Fibroblast of upper back skin (primary cell): ENCODE measurements around the gene PDSS2.
"Not testable (repeated sequence)": the region's sequence is repeated elsewhere in the genome, so short reads cannot be mapped to it uniquely, and the experiment has no call there.

Experiments used
- DNase-seq: peaks from one replicate; pipeline ENCODE4 v3.0.0-alpha.2; 2013

Gene PDSS2

DNA sequence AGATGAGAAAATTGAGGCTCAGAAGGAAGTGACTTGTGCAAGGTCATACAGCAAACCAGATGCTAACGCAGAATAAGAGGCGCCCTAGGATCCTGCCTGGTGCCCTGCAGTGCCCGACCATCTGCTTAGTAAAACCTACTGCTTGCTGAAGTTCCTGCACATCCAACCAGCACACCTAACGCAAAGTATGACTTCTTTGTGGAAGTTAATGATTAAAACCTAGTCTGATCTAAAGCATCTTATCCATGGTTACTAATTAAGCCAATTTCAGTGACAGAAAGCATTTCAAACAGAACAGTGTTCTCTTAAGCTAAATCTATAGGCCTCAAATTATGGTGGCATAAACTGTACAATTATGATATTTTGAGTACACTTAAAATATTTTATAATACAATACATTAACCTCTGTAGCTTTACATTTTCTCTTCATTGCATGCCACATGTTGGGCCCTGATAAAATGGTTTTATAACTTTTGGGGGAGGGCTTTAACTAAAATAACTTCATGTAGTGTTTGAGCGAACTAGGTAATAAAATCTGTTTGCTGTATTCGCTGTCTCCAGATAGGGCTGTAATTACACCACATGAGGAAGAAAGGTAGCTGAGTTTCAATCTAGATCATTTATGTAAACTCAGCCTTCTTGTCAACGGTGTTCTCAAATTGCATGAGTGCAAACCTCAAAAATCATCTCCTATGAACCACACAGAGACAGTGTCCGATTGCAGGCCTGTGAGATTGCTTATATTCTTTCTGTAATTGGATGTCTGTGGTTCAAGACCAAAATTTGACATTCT lies 306.5 kb downstream of the PDSS2 start:
- DNase-seq, result peak; percentile 24

DNA sequence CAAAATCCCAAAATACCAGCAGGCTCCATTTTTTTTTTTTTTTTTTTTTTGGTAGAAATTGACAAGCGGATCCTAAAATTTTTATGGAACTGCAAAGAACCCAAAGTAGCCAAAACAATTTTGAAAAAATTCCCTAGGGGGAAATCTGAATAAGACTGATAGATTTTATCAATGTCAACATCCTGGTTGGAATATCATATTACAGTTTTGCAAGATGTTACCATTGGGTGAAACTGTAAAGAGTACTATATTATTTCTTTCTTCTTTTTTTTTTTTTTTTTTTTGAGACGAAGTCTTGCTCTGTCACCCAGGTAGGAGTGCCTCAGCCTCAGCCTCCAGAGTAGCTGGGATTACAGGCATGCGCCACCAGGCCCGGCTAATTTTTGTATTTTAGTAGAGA lies 314.7 kb downstream of the PDSS2 start:
- DNase-seq, result no peak

DNA sequence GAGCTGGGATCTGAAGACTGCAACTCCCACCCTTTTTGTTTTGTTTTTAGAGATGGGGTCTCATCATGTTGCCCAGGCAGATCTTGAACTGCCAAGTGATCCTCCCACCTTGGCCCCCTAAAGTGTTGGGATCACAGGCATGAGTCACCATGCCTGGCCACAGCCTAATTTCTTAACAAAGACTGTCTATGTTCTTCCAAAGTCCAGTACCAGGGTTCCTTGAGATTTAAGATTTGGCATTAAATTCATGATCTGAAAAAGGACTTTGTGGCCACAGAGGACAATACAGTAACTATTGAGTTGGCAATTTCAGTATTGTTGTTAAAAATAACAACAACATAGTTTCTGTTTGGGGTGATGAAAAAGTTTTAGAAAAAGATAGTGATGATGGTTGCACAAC lies 315.4 kb downstream of the PDSS2 start:
- no peak for DNase-seq

DNA sequence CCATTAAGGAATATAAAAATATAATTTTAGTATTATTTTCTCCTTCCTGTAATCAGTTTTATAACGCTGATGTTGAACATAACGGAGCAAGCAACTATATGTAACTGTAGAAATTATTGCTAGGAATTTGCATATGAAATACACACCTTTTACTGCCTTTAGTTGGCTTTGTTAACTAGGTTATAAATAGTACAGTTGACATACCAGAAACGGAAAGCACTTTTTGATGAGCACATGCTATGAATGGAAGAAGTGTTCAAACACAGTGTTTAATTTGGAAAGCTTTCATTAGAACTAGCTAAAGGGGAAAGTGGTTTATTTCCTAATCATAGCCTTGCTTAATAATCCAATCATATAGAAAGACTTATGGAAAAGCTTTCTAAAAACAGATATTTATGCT lies 318.8 kb downstream of the PDSS2 start:
- no peak for DNase-seq

DNA sequence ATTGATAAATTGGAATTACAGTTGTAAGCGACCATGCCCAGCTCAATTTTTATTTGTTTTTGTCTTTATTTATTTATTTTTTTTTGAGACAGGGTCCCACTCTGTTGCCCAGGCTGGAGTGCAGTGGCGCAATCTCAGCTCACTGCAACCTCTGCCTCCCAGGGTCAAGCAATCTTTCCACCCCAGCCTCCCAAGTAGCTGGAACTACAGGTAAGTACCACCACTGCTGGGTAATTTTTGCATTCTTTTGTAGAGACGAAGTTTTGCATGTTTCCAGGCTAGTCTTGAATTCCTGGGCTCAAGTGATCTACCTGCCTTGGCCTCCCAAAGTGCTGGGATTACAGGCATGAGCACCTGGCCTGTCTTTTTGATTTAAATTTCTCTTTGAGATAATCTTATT lies 323.0 kb downstream of the PDSS2 start:
- not testable (repeated sequence) for DNase-seq

DNA sequence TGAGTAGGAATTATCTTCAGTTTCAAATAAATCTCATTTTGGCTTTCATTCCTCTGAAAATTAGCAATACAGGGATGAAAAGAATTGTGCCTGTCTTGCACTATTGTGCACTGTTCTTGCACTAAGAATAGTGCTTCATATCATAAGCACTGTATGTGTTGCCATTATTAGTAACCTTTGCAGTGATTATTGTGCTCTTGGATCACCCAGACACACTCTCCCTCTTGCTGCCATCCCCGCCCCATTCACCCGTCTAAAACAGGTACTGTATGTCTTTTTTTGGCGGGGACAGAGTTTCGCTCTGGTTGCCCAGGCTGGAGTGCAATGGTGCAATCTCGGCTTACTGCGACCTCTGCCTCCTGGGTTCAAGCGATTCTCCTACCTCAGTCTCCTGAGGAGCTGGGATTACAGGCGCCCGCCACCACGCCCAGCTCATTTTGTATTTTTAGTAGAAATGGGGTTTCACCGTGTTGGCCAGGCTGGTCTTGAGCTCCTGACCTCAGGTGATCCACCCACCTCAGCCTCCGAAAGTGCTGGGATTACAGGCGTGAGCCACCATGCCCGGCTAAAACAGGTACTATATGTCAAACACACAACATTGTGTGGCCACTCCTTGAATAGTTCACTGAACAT lies 324.2 kb downstream of the PDSS2 start:
- not testable (repeated sequence) for DNase-seq

DNA sequence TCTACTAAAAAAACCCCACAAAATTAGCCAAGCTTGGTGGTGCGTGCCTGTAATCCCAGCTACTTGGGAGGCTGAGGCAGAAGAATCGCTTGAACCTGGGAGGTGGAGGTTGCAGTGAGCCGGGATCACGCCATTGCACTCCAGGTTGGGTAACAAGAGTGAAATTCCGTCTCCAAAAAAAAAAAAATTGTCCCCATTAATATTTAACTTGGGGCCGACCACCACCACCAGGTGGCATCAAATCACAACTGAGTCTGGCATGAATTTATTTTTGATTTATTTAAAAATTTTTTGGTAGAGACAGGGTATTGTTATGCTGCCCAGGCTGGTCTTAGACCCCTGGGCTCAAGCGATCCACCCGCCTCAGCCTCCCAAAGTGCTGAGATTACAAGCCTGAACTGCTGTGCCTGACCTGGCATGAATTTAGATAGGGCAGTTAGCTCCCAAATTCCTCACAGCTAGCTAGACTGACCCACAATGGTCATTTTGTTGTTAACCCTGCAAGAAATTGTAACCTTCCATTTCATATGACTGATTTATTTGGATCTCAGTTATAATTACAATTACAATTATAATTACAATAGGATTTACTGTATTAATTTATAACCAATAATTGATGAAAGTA lies 326.9 kb downstream of the PDSS2 start:
- DNase-seq, result peak; percentile 36

DNA sequence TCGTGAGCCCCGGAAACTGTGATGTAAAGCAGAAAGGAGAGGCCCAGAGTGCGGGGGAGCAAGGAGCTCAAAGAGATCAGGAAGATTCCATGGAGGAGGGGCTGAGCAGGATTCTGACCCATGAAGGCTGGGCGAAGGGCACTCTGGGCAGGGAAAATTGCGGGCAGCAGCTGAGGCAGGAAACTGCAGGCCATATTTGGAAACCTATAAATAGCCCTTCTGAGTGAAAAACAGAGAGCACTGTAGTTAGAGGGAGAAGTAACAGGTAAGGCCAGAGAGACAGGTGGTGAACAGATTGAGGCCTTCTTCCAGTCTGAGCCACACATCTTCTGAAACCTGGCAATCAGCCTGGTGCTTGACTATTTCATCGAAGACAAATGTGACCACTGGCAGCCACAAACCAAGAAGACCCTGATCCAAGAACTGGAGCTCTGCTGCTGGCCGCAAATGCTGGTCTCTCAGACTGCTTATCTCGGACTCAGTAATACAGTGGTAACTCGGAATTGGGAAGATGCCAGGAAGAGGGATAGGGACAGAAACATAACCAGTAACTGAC lies 329.9 kb downstream of the PDSS2 start:
- peak; percentile 22 for DNase-seq

DNA sequence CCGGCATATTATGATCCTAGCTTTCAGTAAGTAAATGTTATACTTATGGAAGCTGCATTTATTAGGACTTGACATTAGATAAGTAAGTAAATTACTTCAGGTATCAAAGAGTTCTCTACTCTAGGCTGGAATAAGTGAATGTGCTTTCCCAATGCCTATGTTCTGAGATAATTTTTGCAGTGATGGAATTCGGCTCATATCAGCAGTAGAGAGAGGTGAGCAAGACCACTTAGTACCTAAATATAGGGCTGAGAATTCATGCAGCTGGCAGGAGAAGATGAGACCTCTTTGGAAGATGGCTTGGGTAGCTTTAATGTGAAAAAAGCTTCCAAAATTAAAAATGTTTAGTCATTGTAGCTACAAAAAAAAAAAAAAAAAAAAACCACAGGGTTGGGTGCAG lies 330.8 kb downstream of the PDSS2 start:
- peak; percentile 15 for DNase-seq

DNA sequence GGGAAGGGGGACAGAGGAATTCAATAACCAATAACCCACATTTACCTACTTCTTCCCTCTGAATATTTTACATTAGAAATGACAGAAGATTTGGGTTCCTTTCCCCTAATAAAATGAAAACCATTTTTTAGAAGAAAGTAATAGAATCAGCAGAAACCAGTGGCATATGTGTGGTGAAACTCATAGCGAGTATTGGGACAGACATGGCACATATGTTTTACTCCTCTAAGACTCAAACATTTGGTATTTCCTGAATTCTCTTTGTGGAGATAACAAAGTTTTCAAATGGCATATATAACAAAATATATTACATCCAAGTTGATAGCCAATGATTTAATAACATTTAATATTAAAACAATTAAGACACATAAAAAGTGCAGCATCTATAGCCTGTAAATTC lies 331.2 kb downstream of the PDSS2 start:
- DNase-seq, result peak; percentile 58

DNA sequence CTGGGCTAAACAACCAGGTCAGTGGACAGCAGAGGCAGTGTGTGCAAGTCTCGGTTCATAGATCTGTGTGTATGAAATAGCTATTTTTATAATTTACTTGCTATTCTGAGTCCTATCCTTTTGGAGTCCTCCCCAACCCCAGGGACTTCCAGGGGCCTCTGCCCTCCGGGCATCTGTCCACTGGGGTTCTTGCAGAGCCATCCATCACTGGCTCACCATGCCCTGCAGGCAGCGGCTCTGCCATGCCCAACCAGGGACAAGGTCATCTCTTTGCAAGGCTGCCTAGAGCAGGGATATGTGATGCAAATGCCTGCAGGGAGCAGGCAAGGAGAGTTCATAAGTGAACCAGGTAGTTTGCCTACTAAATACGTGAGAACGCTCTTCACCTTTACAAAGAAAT lies 333.6 kb downstream of the PDSS2 start:
- DNase-seq, result no peak

DNA sequence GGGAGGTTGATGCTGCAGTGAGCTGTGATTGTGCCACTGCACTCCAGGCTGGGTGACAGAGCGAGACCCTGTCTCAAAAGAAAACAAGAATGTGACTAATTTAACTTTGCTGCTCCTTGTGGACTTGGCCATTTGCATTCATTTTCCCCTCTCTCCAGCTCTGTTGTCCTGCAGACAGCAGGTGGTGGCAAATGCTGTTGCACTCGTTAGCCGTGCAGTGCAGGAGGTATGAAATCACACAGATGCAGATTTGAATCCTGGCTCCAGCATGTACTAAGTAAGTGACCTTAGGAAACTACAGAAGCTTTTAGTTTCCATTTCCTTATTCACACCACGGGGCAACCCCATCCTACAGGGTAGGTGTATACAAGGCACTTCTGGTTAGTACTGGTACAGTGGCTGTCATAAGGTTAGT lies 334.4 kb downstream of the PDSS2 start:
- DNase-seq, result no peak

DNA sequence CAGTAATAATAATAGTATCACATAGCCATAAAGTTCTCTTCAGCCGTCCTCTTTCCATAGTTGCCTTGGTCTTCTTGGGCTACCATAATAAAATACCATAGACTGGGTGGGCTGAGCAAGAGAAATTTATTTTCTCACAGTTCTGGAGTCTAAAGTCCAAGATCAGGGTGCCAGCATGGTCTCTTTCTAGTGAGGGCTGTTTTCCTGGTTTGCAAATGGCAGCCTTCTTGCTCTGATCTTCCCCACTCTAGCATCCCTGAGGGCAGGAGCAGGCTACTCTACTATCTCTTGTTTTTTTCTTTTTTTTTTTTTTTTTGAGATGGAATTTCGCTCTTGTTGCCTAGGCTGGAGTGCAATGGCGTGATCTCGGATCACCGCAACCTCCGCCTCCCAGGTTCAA lies 335.9 kb downstream of the PDSS2 start:
- no peak for DNase-seq

DNA sequence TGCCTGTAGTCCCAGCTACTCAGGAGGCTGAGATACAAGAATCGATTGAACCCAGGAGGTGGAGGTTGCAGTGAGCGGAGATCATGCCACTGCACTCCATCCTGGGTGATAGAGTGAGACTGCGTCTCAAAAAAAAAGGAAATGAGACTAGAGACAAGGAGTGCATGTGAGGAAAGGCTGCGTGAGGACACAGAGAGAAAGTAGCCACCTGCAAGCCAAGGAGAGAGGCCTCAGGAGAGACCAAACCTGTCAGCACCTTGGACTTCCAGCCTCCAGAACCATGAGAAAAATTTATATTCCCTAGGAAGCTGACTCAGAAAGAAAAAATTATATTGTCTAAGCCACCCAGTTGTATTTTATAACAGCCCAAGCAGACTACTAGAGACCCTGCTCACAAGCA lies 336.6 kb downstream of the PDSS2 start:
- DNase-seq, result peak; percentile 40

DNA sequence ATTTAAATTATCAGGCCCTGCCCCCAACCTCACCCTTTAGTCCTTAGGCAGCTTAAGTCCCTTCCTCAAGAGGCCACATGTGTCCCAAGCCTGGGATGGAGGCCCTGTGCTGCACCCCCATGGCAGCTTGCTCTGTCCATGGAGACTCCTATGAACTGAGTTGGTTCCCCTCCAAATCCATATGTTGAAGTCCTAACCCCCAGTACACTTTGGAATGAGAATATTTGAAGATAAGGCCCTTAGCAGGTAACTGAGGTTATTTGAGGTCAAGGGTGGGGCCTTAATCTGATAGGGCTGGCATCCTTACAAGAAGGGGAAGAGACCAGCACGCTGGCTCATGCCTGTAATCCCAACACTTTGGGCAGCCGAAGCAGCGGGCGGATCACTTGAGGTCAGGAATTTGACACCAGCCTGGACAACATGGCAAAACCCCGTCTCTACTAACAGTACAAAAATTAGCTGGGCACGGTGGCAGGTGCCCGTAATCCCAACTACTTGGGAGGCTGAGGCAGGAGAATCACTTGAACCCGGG lies 337.3 kb downstream of the PDSS2 start:
- DNase-seq, result no peak

DNA sequence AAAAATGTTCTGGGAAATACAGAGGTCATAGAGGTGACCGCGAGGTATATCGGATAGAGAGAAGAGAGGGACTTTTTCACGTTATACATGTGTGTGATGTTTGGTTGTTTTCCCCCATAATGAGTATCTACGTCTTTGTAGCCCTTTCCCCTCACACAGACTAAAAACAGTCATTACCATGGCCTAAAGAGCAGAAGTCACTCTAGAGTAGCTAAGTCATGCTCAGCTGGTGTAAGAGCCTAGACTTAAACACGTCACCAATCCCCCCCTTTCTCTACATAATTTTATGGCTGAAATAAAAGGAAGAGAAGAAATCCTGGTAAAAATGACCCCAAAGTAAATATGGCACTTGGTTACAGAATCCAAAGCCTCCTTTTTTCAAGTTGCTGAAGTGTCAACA lies 338.1 kb downstream of the PDSS2 start:
- no peak for DNase-seq

DNA sequence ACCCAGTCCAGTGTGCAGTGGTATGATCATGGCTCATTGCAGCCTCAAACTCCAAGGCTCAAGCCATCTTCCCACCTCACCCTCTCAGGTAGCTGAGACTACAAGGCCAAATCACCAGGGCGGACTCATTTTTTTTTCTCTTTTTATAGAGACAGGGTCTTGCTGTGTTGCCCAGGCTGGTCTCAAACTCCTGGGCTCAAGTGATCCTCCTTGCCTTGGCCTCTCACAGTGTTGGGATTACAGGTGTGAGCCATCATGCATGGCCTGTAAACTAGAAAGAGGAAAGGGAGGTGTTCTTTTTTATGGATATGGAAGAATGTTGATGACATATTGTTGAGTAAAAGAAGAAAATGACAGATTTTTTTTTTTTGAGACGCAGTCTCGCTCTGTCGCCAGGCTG lies 339.0 kb downstream of the PDSS2 start:
- no peak for DNase-seq

DNA sequence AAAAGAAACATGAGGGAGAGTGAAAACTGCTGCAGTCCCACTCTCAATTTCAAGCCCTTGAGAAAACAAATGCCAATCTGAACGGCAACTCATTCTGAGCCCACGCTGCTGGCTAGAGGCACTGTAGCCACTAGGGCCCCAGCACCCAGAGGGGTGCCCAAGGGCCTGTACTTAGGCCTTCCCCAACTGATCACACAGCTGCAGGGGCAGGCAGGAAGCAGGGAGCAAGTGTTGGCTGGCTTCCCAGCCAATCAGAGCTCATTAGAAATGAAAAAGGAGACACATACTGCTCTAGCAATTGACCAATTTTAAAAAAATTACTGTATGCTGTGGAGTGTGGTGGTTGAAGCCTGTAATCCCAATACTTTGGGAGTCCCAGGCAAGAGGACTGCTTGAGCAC lies 340.4 kb downstream of the PDSS2 start:
- peak; percentile 24 for DNase-seq

DNA sequence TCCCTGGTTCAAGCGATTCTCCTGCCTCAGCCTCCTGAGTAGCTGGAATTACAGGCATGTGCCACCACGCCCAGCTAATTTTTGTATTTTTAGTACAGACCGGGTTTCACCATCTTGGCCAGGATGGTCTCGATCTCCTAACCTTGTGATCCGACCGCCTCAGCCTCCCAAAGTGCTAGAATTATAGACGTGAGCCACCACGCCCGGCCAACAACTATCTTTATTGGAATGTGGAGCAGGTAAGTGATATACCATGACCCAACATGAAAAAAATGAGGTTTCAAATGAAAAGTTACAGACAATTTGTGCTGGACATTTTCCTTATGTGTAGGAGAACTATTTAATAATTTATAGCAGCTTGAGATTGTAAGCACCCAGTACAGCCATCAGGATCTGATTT lies 340.8 kb downstream of the PDSS2 start:
- not testable (repeated sequence) for DNase-seq

DNA sequence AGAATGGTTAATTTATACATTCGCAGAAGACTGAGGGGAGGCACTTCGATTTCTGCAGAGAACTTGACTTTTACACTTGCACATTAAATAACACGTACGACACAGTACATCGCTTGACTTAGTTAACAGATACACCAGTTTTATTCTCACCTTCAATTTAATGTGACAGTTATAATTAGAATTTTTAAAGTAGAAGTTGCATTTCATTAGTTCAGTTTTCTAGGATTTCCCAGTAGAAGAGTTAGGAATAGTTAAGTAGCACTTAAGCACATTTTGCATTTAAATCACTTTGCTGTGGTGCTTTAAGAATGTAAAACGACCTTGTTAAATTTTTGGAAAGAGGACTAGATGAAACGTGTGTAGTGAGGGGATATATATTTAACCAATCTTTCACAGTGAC lies 342.4 kb downstream of the PDSS2 start:
- no peak for DNase-seq

DNA sequence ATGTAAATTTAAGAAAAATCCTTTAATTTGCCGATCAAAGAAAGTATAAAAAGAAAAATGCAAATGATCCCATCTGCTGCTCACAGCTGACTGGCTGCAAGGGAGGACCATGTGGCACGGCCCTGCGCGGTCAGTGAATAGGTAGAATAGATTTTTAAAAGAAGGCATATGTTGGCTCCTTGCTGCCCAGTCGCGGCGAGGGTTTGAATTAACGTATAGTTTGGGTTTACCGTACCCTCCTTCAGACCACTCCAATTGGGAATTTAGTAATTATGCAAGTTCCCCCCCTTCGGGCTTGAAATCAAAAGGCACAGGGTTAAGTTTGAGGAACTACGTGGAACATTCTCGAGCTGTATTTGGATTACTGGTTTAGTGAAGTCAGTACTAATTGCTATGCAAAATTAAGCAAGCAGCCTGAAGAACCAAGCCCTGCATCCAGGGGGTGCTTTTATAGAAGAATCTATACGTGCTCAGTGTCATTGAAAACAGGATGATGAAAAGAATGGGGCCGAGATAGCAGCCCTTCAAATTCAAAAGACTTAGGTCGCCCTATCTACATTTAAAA lies 343.0 kb downstream of the PDSS2 start:
- DNase-seq, result peak; percentile 22

DNA sequence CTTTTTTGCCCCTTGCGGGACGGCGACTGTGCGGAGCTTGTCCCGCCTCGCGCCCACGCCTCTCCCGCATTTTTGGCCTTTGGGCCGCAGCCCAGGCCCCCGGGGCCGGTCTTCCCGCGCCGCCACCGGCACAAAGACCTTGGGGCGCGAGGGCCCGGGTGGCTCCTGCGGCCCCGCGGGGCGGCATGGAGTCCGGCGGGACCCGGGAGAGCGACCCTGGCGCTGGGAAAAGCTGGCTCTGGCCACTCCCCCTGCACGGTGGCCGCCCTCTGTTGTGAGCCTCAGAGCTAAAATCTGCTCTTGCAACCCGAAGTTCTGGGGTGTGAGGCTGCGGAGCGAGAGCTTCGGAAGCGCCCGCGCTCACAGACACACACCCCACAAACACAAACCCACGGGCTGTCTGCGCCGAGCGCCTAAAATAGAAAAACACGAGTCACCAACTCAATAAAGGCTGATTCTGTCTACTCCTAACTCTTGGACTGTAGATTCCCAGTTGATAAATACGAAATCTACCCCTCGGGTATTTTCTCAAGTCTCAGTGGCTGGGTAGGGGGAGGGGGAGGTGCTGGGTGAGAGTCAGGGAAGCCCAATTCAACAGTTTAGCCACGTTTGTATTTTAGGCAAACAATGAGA lies 343.6 kb downstream of the PDSS2 start:
- DNase-seq, result peak; percentile 33
